Lower leg skin (tissue), 4 donors: ENCODE results near the gene ZFPM1. TPM values are rescaled to one million over a fixed set of nuclear protein-coding genes. Genes with fewer than 3 reads are reported as not detected.

ENCODE experiments used
- DNase-seq, 2 donors: peaks; one replicate each; pipeline ENCODE4 v3.0.0-alpha.2; 2019; ENCODE audit warnings: low spot score in 2 of 2
- H3K4me3 ChIP-seq: fragments of 200-600 bp; sonication (generic); 2 replicates; pipeline ENCODE4 v1.5.1; 2017; ENCODE audit warnings: mild to moderate bottlenecking, low read depth; ENCODE audit not compliant: poor library complexity, severe bottlenecking
- POLR2A ChIP-seq, 2 donors: fragments of 450-650 bp; IDR thresholded peaks; one replicate each; pipeline ENCODE4 v1.6.1; 2016 to 2017; ENCODE audit warnings: antibody characterized with exemption in 2 of 2, mild to moderate bottlenecking in 1 of 2, moderate library complexity in 1 of 2
- WGBS, 2 donors: methylation state at CpG; one replicate each; pipeline ENCODE4 v1.1.5; 2018; 5-methylcytosine and 5-hydroxymethylcytosine counted together
- intact Hi-C: fragments of 100-400 bp; cut with DNase I; formaldehyde crosslinking; loops from one replicate; pipeline ENCODE4 v1.15.0; 2023; ENCODE audit warnings: low total_unique reads
- total RNA-seq, 4 donors: library from RNA; depleted of rRNA; stranded (reverse); fragments of >200 nt; gene quantifications; one replicate each; pipeline ENCODE4 v1.1.0, GENCODE V29; 2016
- TF ChIP-seq, protein P1 (sequence below), 3 donors: fragments of 450-650 bp; IDR thresholded peaks; one replicate each; pipeline ENCODE4 v1.5.1; 2016; ENCODE audit warnings: antibody characterized with exemption in 3 of 3, mild to moderate bottlenecking in 3 of 3, moderate library complexity in 2 of 3

ZFPM1 gene
- total RNA-seq, 4 donors from 2014 or later: 2.0 to 4.0 (median 3.1) TPM

GRCh38 chr16:88499292-88499691, 46.2 kb downstream of the ZFPM1 start:
- TF ChIP-seq, protein P1, sequence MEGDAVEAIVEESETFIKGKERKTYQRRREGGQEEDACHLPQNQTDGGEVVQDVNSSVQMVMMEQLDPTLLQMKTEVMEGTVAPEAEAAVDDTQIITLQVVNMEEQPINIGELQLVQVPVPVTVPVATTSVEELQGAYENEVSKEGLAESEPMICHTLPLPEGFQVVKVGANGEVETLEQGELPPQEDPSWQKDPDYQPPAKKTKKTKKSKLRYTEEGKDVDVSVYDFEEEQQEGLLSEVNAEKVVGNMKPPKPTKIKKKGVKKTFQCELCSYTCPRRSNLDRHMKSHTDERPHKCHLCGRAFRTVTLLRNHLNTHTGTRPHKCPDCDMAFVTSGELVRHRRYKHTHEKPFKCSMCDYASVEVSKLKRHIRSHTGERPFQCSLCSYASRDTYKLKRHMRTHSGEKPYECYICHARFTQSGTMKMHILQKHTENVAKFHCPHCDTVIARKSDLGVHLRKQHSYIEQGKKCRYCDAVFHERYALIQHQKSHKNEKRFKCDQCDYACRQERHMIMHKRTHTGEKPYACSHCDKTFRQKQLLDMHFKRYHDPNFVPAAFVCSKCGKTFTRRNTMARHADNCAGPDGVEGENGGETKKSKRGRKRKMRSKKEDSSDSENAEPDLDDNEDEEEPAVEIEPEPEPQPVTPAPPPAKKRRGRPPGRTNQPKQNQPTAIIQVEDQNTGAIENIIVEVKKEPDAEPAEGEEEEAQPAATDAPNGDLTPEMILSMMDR (IDR thresholded peaks at IDR 0.05): no peak
- no peak for TF ChIP-seq POLR2A (IDR thresholded peaks at IDR 0.05)
- no peak overlapping the region for H3K4me3 ChIP-seq
- intact Hi-C loops: no loop called here
- DNase-seq: no peak
- WGBS, 2 donors: 78% methylated on average over 19 of the region's 19 CpGs

- H3K4me3 ChIP-seq: no peak overlapping the region
- no peak for DNase-seq
- intact Hi-C loops: no loop called here
- TF ChIP-seq POLR2A (IDR thresholded peaks at IDR 0.05): no peak
- TF ChIP-seq, protein P1 (IDR thresholded peaks at IDR 0.05): no peak
- WGBS, 2 donors: 63 to 70% methylated on average over 4 to 21 of the region's 23 CpGs
Observed at GRCh38 chr16:88499836-88500251, 46.8 kb downstream of the ZFPM1 start.

GRCh38 chr16:88500255-88500661, 47.2 kb downstream of the ZFPM1 start:
- H3K4me3 ChIP-seq: no peak overlapping the region
- intact Hi-C loops: no loop called here
- no peak for TF ChIP-seq POLR2A (IDR thresholded peaks at IDR 0.05)
- TF ChIP-seq, protein P1 (IDR thresholded peaks at IDR 0.05): no peak
- 82 to 83% methylated on average over 11 to 12 of the region's 17 CpGs for WGBS, 2 donors
- no peak for DNase-seq

GRCh38 chr16:88502371-88502770, 49.3 kb downstream of the ZFPM1 start:
- no peak for DNase-seq
- WGBS, 2 donors: 81 to 82% methylated on average over 13 to 15 of the region's 15 CpGs
- no peak for TF ChIP-seq POLR2A (IDR thresholded peaks at IDR 0.05)
- TF ChIP-seq, protein P1 (IDR thresholded peaks at IDR 0.05): no peak
- intact Hi-C loops: no loop called here
- no peak overlapping the region for H3K4me3 ChIP-seq

DNA sequence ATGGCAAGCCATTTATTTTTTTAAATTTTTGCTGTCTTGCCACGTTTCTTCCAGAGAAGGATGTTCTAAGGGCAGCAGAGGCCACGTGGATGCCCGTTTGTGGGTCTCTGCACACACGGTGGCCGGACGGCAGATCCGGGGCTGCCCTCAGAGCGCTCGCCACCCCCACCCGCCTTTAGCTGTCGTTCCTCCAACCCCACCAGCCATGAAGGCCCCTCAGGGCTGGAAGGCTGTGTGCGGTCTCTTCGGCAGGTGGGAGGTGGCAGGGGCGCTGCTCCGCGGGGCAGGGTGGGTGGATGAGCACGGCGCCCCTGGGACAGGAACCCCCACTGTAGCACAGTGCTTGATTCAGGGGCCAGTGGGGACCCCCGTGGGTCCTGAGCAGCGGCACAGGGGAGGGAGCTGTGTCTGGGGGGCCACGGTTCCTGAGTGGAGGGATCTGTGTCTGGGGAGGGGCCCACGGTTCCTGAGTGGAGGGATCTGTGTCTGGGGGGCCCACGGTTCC, 49.7 kb downstream of the ZFPM1 start:
- DNase-seq: no peak
- 85 to 86% methylated on average over 22 to 23 of the region's 23 CpGs for whole genome bisulfite sequencing, 2 donors
- TF ChIP-seq, protein P1 (IDR thresholded peaks at IDR 0.05): no peak
- TF ChIP-seq POLR2A (IDR thresholded peaks at IDR 0.05): no peak
- intact Hi-C loops: no loop called here
- no peak overlapping the region for H3K4me3 ChIP-seq

DNA sequence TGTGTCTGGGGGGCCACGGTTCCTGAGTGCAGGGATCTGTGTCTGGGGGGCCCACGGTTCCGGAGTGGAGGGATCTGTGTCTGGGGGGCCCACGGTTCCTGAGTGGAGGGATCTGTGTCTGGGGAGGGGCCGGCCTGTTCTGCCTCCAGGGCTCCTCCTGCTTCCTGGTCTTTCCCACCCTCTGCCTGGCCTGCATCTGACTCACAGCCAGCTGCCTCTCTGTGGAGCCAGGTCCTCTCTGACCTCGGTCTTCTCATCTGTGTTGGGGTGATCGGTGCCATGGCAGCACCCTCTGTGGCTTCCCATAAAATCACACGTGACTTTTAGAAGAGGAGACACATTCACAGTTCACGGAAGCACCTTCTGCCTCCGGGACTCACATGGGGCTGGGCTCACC, 50.3 kb downstream of the ZFPM1 start:
- TF ChIP-seq POLR2A (IDR thresholded peaks at IDR 0.05): no peak
- TF ChIP-seq, protein P1 (IDR thresholded peaks at IDR 0.05): no peak
- intact Hi-C loops: no loop called here

More for the DNA sequence above, 50.3 kb downstream of the ZFPM1 start:
- no peak overlapping the region for H3K4me3 ChIP-seq
- DNase-seq: no peak
- WGBS, 2 donors: 84 to 89% methylated on average over 10 of the region's 10 CpGs
